ENCODE measurements around the gene CBARP. TPM values are rescaled to one million over a fixed set of nuclear protein-coding genes. Genes with fewer than 3 reads are reported as not detected.
A peak's percentile ranks its signal among the peaks of the same experiment; 100 is the strongest.

The CBARP gene
- total and polyA plus RNA-seq, 2 of the 13 experiments (the other 11 are each of a cell fraction or from before 2014, with no cell fraction given): 1.2 to 1.4 TPM

- TF ChIP-seq, protein P1, sequence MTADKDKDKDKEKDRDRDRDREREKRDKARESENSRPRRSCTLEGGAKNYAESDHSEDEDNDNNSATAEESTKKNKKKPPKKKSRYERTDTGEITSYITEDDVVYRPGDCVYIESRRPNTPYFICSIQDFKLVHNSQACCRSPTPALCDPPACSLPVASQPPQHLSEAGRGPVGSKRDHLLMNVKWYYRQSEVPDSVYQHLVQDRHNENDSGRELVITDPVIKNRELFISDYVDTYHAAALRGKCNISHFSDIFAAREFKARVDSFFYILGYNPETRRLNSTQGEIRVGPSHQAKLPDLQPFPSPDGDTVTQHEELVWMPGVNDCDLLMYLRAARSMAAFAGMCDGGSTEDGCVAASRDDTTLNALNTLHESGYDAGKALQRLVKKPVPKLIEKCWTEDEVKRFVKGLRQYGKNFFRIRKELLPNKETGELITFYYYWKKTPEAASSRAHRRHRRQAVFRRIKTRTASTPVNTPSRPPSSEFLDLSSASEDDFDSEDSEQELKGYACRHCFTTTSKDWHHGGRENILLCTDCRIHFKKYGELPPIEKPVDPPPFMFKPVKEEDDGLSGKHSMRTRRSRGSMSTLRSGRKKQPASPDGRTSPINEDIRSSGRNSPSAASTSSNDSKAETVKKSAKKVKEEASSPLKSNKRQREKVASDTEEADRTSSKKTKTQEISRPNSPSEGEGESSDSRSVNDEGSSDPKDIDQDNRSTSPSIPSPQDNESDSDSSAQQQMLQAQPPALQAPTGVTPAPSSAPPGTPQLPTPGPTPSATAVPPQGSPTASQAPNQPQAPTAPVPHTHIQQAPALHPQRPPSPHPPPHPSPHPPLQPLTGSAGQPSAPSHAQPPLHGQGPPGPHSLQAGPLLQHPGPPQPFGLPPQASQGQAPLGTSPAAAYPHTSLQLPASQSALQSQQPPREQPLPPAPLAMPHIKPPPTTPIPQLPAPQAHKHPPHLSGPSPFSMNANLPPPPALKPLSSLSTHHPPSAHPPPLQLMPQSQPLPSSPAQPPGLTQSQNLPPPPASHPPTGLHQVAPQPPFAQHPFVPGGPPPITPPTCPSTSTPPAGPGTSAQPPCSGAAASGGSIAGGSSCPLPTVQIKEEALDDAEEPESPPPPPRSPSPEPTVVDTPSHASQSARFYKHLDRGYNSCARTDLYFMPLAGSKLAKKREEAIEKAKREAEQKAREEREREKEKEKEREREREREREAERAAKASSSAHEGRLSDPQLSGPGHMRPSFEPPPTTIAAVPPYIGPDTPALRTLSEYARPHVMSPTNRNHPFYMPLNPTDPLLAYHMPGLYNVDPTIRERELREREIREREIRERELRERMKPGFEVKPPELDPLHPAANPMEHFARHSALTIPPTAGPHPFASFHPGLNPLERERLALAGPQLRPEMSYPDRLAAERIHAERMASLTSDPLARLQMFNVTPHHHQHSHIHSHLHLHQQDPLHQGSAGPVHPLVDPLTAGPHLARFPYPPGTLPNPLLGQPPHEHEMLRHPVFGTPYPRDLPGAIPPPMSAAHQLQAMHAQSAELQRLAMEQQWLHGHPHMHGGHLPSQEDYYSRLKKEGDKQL (CRISPR knock-in tag; IDR thresholded peaks at IDR 0.05; ENCODE audit: low read depth): no peak
- TF ChIP-seq ZNF121 (CRISPR knock-in tag; IDR thresholded peaks at IDR 0.05) (no peak), FOSL2 (CRISPR knock-in tag; IDR thresholded peaks at IDR 0.05) (no peak), ZNF782 (CRISPR knock-in tag; IDR thresholded peaks at IDR 0.05; ENCODE audit: borderline replicate concordance) (no peak), ZNF781 (CRISPR knock-in tag; IDR thresholded peaks at IDR 0.05; ENCODE audit: borderline replicate concordance, not compliant biosample characterization) (no peak), ZNF746 (CRISPR knock-in tag; IDR thresholded peaks at IDR 0.05) (0 out of 2 replicates have a peak, but pooled peaks have one; percentile 24), ZNF512 (CRISPR knock-in tag; IDR thresholded peaks at IDR 0.05) (no peak), NR2F2 (IDR thresholded peaks at IDR 0.05; ENCODE audit: borderline replicate concordance, low read depth) (peak; percentile 80), KDM5B (CRISPR knock-in tag; IDR thresholded peaks at IDR 0.05; ENCODE audit: borderline replicate concordance) (peak; percentile 89), PLRG1 (conservative IDR thresholded peaks at IDR 0.05) (no peak), ZNF720 (CRISPR knock-in tag; IDR thresholded peaks at IDR 0.05) (no peak), ZNF205 (CRISPR knock-in tag; IDR thresholded peaks at IDR 0.05) (peak; percentile 19; the same call in 1 of the 2 replicates), SOX13 (IDR thresholded peaks at IDR 0.05) (no peak), SOX13 (CRISPR knock-in tag; conservative IDR thresholded peaks at IDR 0.05 in 1 of 2, IDR thresholded peaks at IDR 0.05 in 1 of 2) (no peak)
- TF ChIP-seq, protein P2, sequence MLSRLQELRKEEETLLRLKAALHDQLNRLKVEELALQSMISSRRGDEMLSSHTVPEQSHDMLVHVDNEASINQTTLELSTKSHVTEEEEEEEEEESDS (CRISPR knock-in tag; IDR thresholded peaks at IDR 0.05; ENCODE audit: borderline replicate concordance): no peak; the same call in 1 of the 2 replicates
- TF ChIP-seq, protein P3, sequence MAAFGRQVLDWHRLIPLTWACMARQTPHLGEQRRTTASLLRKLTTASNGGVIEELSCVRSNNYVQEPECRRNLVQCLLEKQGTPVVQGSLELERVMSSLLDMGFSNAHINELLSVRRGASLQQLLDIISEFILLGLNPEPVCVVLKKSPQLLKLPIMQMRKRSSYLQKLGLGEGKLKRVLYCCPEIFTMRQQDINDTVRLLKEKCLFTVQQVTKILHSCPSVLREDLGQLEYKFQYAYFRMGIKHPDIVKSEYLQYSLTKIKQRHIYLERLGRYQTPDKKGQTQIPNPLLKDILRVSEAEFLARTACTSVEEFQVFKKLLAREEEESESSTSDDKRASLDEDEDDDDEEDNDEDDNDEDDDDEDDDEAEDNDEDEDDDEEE (CRISPR knock-in tag; IDR thresholded peaks at IDR 0.05): no peak
- TF ChIP-seq, protein P4, sequence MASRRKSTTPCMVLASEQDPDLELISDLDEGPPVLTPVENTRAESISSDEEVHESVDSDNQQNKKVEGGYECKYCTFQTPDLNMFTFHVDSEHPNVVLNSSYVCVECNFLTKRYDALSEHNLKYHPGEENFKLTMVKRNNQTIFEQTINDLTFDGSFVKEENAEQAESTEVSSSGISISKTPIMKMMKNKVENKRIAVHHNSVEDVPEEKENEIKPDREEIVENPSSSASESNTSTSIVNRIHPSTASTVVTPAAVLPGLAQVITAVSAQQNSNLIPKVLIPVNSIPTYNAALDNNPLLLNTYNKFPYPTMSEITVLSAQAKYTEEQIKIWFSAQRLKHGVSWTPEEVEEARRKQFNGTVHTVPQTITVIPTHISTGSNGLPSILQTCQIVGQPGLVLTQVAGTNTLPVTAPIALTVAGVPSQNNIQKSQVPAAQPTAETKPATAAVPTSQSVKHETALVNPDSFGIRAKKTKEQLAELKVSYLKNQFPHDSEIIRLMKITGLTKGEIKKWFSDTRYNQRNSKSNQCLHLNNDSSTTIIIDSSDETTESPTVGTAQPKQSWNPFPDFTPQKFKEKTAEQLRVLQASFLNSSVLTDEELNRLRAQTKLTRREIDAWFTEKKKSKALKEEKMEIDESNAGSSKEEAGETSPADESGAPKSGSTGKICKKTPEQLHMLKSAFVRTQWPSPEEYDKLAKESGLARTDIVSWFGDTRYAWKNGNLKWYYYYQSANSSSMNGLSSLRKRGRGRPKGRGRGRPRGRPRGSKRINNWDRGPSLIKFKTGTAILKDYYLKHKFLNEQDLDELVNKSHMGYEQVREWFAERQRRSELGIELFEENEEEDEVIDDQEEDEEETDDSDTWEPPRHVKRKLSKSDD (CRISPR knock-in tag; IDR thresholded peaks at IDR 0.05; ENCODE audit: low read depth): peak; percentile 33; the same call in 1 of the 2 replicates
Measured at GRCh38 chr19:1205114-1206099, 32.4 kb downstream of the CBARP start, which contains the start of gene STK11 (continued).
